PFSK-1 (cell line): ENCODE measurements around the gene SDHAF1.
A peak's percentile ranks its signal among the peaks of the same experiment; 100 is the strongest.

ENCODE experiments used
- POLR2AphosphoS5 ChIP-seq: IDR thresholded peaks from 2 replicates; pipeline ENCODE4 v1.6.1; 2012; ENCODE audit warnings: low read depth, mild to moderate bottlenecking, control low read depth, low read length, moderate library complexity
- TAF1 ChIP-seq: IDR thresholded peaks from 2 replicates; pipeline ENCODE4 v1.6.1; 2012; ENCODE audit warnings: low read length, control low read depth, borderline replicate concordance; ENCODE audit not compliant: insufficient read depth

DNA sequence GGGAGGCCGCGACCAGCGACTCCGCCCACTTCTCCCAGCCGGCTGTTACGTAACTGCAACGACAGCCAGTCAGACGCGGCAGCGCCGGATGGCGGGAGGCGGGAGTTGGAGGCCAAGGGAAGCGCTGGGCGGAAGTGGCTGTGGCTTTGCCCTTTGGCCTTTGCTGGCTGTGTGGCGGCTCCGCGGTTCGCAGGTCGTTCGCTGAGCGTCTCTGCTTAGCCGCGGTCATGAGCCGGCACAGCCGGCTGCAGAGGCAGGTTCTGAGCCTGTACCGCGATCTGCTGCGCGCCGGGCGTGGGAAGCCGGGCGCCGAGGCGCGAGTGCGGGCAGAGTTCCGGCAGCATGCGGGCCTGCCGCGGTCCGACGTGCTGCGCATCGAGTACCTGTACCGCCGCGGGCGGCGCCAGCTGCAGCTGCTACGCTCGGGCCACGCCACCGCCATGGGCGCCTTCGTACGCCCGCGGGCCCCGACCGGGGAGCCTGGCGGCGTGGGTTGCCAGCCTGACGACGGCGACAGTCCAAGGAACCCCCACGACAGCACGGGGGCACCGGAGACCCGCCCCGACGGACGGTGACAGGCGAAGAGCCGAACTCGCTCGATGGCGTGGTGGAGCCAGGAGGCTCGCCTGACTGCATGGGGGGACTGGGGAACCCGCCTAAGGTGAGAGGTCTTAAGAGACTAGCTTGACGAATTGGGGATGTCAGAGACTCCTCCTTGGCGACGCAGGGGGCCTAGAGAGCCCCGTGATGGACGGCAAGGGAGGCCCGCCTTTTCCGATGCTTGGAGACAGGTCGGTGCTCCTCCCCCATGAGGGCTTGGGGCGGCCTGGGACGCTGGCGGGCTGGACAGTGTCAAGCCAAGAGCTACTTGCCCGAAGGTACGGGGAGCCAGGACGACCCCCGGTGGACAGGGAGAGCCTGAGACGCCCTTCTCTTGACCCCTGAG is at the start of gene SDHAF1:
- TF ChIP-seq POLR2AphosphoS5 (peak; percentile 78; the same call in 1 of the 2 replicates), TAF1 (peak; percentile 91; the same call in 1 of the 2 replicates)
